Fibroblast of upper back skin (primary cell): ENCODE results near the gene PBX4.

Source experiments
- DNase-seq: peaks from one replicate; pipeline ENCODE4 v3.0.0-alpha.2; 2013

PBX4 gene

DNA sequence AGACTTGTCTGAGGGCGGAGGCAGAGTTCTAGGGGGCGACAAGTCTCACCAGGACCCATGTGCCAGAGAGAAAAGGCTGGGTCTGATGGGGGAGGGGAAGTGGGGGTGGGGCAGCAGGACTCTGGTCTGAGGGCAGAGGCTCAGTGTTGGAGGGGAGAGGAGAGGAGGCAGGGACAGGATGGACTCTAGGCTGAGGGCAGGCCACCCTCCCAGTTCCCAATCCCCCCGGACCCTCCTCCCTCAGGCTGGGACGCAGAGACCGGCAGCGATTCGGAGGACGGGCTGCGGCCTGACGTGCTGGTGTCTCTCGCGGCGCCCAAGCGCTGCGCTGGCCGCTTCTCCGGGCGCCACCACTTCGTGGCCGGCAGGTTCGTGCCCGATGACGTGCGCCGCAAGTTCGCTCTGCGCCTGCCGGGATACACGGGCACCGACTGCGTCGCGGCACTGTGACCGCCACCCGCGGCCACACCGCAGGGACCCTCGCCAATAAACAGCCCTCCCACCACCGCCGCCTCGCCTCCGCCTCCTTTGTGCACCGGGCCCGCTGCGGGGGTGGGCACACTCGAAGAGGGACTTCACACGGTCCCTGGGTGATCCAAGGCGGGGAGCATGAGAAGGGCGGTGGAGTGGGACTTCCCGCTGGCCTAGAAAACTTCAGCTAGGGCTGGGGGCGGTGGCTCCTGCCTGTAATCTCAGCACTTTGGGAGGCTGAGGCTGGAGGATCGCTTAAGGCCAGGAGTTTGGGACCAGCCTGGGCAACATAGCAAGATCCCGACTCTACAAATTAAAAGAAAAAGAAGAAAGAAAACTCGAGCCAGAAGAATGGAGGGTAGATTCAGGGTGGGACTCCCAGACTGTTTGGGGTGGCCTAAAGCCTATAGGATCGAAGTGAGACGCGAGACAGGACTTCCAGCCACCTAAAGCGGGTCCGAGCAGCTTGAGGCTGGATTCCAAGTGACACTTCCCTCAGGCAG is 81.1 kb downstream of the PBX4 start:
- DNase-seq, result no peak

DNA sequence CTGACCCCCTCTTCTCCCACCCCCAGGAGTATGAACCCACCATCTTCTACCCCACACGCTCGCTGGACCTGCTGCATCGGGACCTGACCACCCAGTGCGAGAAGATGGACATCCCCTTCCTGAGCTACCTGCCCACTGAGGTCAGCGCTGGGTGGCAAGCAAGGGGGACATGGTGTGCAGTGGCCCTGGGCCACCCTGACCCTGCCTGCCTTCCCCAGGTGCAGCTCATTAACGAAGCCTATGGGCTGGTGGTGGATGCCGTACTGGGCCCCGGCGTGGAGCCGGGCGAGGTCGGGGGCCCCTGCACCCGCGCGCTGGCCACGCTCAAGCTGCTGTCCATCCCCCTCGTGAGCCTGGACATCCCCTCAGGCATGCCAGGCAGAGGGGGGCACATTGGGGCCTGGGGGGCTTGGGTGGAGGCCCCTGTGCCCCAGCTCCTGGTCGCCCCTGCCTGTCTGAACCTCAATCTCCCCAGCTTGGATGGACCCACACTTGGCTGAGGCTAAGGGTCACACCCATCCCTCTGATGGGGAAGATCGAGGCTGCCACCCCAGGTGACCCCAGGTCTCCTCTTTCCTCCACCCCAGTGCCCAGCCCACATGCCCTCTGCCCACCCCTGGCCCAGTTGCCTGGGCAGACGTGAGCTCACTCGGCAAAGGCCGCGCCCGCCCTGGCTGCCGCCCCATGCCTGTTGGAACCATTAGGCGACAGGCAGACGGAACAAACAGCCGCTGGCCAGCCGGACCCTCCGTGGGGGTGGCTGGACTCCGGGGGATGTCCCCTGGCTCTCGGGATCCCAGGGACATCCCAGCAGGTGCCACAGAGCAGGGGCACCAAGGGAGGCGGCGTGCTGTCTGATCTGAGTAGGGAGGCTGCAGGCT is 82.9 kb downstream of the PBX4 start:
- no peak for DNase-seq

- no peak for DNase-seq
These were observed 83.8 kb downstream of the PBX4 start for GRCh38 chr19:19534556-19535265.

DNA sequence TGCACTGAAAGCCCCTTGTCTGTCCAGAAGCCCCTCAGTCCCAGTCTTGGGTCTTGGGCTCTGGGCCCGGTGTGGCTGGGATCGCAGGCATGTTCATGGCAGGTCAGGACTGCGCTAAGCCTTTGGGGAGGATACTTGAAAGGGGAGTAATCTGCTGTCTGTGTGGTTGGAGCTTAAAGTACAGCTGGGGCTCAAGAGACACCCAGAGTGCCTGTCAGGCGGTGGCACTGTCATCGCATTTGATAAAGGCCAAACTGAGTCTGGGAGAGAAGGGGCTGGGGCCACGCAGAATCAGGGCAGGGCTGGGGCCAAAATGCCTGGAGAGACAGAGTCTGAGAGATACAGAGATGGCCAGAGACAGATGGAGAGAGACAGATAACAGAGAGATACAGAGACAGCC is 84.6 kb downstream of the PBX4 start:
- no peak for DNase-seq

DNA sequence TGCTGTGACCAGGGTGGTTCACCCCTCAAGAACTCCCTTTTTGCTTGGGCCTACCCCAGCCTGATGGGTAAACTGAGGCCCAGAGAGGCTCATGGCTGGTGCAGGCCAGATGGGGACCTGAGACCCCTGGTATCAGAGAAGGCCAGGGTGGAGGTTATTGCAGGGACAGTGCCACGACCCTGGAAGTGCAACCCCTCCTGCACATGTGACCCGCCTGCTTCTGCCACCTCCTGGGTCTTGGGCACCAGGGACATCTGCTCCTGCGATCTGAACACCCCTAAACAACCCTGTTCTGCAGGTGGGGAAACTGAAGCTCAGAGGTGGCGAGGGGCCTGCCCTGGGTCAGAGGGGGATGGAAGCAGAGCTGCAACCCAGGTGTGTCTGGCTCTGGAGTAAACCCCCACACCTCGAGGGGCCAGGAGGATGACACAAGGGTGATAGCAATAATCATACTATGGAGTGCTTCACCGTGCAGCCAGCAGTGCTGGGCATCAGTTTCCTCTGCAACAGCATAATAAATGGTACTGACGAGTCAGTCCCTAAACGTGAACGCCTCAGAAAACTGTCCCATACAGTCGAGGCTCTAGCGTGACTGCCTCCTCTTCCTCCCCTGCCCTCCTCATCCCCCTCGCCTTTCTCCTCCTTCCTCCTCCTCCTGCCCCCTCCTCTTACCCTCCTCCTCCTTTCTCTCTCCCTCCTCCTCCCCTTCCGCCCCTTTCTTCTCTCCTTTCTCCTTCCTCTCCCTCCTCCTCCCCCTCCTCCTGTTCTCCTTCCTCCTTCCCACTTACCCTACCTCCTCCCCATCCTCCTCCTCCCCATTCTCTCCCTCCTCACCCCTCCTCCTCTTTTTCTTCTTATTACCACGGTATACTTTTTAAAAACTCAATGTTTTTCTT is 85.4 kb downstream of the PBX4 start:
- DNase-seq, result no peak

- peak; percentile 58 for DNase-seq
These were observed 86.3 kb downstream of the PBX4 start for GRCh38 chr19:19531951-19532805.

DNA sequence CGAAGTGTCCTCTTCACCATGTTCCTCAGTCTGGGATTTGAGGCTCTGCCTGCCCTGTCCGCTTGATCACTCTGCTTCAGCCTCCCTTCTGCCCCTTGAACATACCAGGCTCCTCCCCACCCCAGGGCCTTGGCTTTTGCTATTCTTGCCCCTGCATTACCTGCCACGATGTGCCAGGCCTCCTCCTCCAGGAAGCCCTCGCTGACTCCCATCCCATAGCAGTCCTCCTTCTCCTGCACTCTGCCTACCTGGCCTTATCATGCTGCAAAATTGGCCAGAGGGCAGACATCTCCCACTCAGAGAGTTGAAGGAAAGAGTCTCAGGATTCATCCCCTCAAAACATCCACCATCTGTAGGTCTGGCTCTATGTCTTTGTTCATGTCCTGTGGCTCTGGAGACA is 87.6 kb downstream of the PBX4 start:
- no peak for DNase-seq

DNA sequence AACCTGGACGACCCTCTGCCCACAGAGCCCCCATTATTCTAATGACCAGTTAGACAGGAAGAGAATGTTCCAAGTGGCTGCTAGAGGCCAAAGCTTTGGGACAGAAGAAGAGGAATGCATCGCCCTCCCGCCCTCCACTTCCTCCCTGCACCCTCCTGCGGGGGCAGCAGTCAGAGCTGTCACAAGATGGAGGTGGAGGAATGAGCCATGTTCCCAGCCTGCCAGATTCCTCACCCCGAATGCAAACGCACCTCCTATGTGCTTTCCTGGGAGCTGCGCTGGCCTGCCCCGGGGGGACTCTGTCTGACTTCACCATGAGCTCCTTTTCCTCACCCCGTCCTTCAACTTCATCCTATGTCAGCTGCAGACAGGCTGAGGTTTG is 88.1 kb downstream of the PBX4 start:
- no peak for DNase-seq

DNA sequence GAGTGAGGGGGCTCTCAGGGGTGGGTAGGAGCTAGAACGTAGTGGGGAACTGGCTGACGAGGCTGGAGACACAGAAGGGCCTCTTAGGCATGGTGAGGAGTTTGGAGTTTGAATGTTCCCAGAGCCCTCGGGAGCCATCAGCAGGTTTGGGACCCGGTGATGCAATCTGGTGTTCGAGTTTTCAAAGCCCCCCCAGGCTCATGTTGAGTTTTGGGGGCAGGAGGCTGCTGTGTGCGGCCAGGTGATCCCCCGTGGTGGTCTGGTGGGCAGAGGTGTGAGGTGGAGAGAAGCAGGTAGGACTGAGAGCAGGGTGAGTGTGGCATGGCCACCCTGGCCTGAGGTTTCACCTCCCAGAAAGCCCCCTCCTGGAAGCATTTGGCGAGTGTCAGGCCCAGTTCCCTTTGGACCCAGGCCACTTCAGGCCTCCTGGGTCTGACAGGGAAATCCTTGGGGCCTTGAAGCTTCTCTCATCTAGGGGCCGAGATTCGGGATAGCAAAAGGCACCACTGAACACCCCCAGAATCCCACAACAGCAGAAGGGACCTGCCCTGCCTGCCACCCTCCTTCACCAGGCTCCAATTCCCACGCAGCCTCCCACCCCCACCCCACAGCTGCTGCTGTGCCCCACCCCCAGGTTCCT is 88.6 kb downstream of the PBX4 start:
- no peak for DNase-seq

DNA sequence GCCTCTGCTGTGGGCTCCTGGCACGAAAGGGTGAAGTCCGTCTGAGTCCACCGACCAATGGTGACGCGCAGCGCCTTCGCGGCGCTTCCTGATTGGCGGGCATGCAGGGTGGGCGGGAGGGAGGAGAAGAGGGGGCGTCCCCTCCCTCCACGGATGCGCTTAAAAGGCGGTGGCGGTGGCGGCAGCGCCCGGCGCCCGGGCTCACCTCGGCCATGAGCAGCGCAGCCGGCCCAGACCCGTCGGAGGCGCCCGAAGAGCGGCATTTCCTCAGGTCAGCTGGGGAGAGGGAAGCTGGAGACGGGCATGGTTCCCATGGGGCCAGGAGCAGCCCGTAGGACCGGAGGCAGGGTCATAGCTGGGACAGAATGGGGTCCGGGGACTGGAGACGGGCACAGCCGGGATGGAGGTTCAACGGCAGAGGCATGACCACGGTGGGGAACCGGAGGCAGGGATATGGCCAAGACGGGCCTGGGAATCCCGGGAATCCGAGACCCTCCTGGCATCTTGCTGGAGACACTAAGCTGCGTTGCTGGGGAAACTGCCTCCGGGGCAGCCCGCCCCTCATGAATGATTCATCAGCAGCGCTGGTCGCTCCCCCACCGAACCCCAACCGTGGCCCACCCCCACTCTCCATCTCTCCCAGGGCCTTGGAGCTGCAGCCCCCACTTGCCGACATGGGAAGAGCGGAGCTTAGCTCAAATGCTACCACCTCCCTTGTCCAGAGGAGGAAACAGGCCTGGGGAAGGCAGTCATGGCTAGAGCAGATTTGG is 89.6 kb downstream of the PBX4 start, which contains the start of gene YJEFN3:
YJEFN3 (plus strand) TSS at position 191 of the 770 bp plus-strand sequence; CDS start at position 213, 22 bp downstream.
- peak; percentile 38 for DNase-seq

DNA sequence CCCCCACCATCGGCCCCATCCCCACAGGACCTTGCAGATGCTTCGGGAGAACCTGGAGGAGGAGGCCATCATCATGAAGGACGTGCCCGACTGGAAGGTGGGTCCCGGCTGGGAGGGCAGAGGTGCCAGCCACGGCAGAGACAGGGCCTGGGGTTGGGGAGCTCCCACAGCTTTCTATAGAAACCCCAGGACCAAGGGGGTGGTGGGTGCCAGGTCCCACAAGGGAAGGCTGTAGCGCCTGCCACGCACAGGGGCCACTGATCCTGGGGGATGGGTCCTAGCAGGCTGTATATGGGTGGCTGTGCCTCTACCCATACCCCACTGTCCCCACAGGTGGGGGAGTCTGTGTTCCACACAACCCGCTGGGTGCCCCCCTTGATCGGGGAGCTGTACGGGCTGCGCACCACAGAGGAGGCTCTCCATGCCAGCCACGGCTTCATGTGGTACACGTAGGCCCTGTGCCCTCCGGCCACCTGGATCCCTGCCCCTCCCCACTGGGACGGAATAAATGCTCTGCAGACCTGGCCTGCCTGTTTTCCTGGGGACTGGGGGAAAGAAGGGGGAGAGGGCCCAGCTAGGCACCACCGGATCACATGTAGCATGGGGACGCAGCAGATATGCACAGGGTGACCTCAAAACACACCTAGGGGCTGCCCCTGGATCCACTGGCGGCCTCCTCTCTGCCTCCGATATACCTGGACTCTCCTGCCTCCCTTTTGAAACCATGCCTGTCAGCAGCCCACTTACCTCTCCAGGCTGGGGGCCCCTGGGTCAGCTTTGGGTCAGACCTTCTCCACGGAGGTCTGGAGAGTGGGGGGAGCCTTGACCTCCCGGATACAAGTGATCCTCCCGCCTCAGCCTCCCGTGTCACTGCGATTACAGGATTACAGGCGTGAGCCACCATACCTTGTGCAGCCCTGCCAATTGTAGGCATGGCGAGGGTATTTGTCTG is 90.5 kb downstream of the PBX4 start:
- DNase-seq, result no peak

DNA sequence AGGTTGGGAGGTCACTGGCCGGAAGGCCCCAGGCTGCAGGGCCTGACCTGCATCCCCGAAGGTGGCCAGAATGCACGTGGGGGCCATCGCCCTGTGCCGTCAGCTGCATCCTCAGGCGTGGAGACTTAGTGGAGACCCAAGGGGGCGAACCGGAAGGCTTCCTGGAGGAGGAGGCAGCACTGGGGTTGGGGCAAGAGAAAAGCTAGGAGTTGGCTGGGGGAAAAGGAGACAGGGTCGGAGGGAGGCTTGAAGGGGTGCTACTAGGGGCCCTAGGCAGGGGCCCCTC is 91.2 kb downstream of the PBX4 start:
- DNase-seq, result no peak

DNA sequence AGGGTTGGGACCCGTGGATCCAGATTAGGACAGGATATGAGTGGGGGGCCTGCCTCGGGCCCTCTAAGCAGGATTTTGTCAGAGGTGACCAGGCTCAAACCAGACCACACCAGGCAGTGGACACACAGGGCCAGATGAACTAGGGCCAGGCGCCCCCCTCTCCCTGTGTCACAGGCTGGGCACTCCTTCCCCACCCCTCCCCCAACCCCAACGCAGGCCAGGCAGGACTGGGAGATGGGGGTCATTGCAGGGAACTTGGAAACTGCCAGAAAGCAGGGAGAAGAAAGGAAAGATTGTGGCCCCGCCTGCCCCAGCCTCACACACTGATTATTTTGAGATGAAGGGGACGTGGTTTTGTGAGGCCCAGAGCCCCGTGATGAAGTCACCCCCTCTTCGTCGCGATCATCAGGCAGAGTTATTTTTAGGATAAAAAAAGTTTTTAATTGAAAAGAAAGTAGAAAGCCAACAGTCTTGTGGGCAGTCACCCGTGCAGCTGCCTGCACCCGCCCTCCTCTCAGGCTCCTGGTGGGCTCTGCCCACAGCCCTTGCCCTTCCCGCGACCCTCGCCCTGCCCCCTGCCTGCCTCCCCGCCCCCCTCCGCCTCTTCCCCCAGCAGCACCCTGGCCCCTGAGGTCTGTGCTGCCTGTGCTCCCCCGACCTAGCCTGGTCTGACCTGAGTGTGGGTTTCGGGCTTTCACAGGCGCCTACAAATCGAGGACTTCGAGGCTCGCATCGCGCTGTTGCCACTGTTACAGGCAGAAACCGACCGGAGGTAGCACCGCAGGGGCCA is 91.7 kb downstream of the PBX4 start:
- no peak for DNase-seq

GRCh38 chr19:19525611-19526380 is 92.7 kb downstream of the PBX4 start:
- no peak for DNase-seq

DNA sequence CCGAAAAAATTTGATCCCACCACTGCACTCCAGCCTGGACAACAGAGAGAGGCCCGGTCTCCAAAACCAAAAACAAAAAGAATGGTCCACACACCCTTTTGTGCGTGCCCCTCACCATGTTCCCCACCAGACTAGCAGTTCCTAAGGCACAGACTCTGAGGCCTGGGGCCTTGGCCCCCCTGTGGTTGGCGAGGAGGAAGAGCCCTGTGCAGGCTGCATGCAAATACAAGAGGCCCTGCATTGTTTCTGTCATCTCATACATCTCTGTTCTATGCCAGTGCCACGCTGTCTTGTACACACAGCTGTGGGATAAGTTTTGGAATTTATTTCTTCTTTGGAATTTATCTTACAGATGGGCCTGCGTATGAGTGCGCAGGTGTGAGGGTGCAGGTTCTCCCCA is 94.4 kb downstream of the PBX4 start:
- DNase-seq, result no peak

- DNase-seq, result no peak
These were observed 95.3 kb downstream of the PBX4 start for GRCh38 chr19:19523177-19523576.

DNA sequence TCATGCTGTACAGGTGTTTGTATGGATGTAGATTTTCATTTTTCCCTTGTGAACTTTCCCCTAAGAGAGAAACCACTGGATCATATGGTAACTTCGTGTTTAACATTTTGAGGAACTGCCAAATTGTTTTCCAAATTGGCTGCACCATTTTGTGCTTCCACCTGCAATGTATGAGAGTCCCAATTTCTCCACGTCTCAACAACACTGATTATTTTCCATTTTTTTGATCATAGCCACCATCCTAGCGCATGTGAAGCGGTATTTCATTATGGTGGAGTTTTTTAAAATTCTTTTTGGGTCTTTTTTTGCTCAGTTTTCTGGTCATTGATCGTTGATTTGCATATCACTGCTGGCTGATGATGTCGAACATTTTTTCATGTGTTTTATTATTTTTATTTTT is 97.5 kb downstream of the PBX4 start:
- DNase-seq, result no peak
